ENCODE measurements around the gene RETNLB. TPM values are rescaled to one million over a fixed set of nuclear protein-coding genes. Genes with fewer than 3 reads are reported as not detected.

RETNLB gene
- polyA plus RNA-seq, 1 experiment, result not detected

GRCh38 chr3:108744762-108745161, 12.4 kb downstream of the RETNLB start:
- Histone ChIP-seq H3K4me3 (ENCODE audit: low read depth, low read length) (no peak overlapping the region), H3K27me3 (ENCODE audit: control insufficient read depth, insufficient read depth, low read length) (peaks cover 2% of the 10 kb centered on the region), H3K9me3 (ENCODE audit: control insufficient read depth, insufficient read depth, low read length) (no peaks in the 10 kb centered on the region), H3K27ac (ENCODE audit: low read depth, low read length) (no peak overlapping the region)
- no peak for TF ChIP-seq CTCF (IDR thresholded peaks at IDR 0.05; ENCODE audit: low read depth, low read length)
- CTCF ChIA-PET, result no interaction called here
- DNase-seq (ENCODE audit: low read depth, low spot score), result no peak
- POLR2A ChIA-PET, result no interaction called here

DNA sequence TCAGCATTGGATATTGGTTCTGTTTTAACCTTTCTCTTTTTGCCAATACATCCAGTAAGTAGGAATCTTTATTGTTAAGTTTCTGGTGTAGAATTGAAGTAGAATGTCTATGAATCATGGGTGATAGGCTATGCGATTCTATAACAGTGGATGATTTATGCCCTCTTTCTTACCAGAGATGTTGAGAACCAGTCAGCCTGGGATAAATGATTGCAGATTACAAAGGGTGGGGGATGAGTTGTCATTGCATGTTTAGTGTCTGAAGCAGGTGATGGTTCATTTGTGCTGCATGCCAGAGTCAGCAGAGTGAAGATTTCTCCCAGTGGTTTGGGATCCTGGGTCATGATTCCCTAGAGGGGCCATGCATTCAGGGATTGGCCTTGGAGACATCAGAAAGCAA, 14.3 kb downstream of the RETNLB start:
- no peak for TF ChIP-seq CTCF (IDR thresholded peaks at IDR 0.05; ENCODE audit: low read depth, low read length)
- CTCF ChIA-PET, result no interaction called here

DNA sequence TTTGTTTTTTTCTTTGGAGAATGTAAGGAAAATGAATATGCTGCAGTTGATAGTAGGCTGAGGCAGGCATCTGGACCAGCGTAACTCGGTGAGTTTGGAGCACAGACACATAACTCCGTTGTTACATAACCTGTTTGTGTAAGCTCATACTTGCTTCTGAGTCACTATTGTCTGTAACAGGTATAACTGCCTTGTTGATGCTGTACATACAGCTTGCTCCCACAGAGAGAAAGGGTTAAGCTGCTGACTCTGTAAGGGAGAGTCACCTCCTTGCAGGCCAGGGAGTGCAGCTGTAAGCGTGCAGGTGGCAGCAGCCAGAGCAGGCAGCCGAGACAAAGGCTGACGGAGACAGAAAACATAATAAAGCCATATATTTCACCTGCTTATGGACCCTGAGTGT, 20.4 kb downstream of the RETNLB start:
- TF ChIP-seq CTCF (IDR thresholded peaks at IDR 0.05; ENCODE audit: low read depth, low read length), result no peak
- H3K4me3 ChIP-seq (ENCODE audit: low read depth, low read length), result no peak overlapping the region
- ChIA-PET POLR2A (no interaction called here), CTCF (no interaction called here)
- H3K27me3 ChIP-seq (ENCODE audit: control insufficient read depth, insufficient read depth, low read length), result peaks cover 2% of the 10 kb centered on the region
- no peak for DNase-seq (ENCODE audit: low read depth, low spot score)
- H3K9me3 ChIP-seq (ENCODE audit: control insufficient read depth, insufficient read depth, low read length), result no peaks in the 10 kb centered on the region
- no peak overlapping the region for H3K27ac ChIP-seq (ENCODE audit: low read depth, low read length)

More for the DNA sequence above, 14.3 kb downstream of the RETNLB start:
- H3K27me3 ChIP-seq (ENCODE audit: control insufficient read depth, insufficient read depth, low read length), result peaks cover 2% of the 10 kb centered on the region
- H3K4me3 ChIP-seq (ENCODE audit: low read depth, low read length), result no peak overlapping the region
- H3K9me3 ChIP-seq (ENCODE audit: control insufficient read depth, insufficient read depth, low read length), result no peaks in the 10 kb centered on the region
- DNase-seq (ENCODE audit: low read depth, low spot score), result no peak
- H3K27ac ChIP-seq (ENCODE audit: low read depth, low read length), result no peak overlapping the region
- POLR2A ChIA-PET, result no interaction called here

GRCh38 chr3:108728934-108729333, 28.3 kb downstream of the RETNLB start:
- TF ChIP-seq CTCF (IDR thresholded peaks at IDR 0.05; ENCODE audit: low read depth, low read length), result no peak
- Histone ChIP-seq H3K9me3 (ENCODE audit: control insufficient read depth, insufficient read depth, low read length) (no peaks in the 10 kb centered on the region), H3K27me3 (ENCODE audit: control insufficient read depth, insufficient read depth, low read length) (no peaks in the 10 kb centered on the region), H3K27ac (ENCODE audit: low read depth, low read length) (no peak overlapping the region), H3K4me3 (ENCODE audit: low read depth, low read length) (no peak overlapping the region)
- POLR2A ChIA-PET, result no interaction called here
- CTCF ChIA-PET, result interaction anchor here (0.7 kb wide), 1 partner anchor 85 kb away, joined by 3 read pairs; no protein-coding TSS in a partner anchor
- no peak for DNase-seq (ENCODE audit: low read depth, low spot score)

- no peak for TF ChIP-seq CTCF (IDR thresholded peaks at IDR 0.05; ENCODE audit: low read depth, low read length)
- DNase-seq (ENCODE audit: low read depth, low spot score), result no peak
- ChIA-PET CTCF (interaction anchor here (0.6 kb wide), 1 partner anchor 37 kb away, joined by 6 read pairs; no protein-coding TSS in a partner anchor), POLR2A (no interaction called here)
- Histone ChIP-seq H3K9me3 (ENCODE audit: control insufficient read depth, insufficient read depth, low read length) (no peaks in the 10 kb centered on the region), H3K27ac (ENCODE audit: low read depth, low read length) (no peak overlapping the region), H3K4me3 (ENCODE audit: low read depth, low read length) (no peak overlapping the region), H3K27me3 (ENCODE audit: control insufficient read depth, insufficient read depth, low read length) (peaks cover 4% of the 10 kb centered on the region)
Measured at GRCh38 chr3:108728105-108728504, 29.1 kb downstream of the RETNLB start.

Data from AG04450 (cell line).